Thyroid gland (tissue), 4 donors: Measurements from ENCODE around the gene UNC119. TPM values are rescaled to one million over a fixed set of nuclear protein-coding genes. Genes with fewer than 3 reads are reported as not detected.

Experiments used
- DNase-seq, 2 donors: peaks; one replicate each; pipeline ENCODE4 v3.0.0-alpha.2; 2019
- H3K27ac ChIP-seq, 3 donors: fragments of 200-600 bp; sonication (generic); 1 replicate in 2 of 3; 2 replicates in 1 of 3; pipeline ENCODE4 v1.5.1; 2016 to 2019; ENCODE audit warnings: mild to moderate bottlenecking in 1 of 3, moderate library complexity in 1 of 3
- H3K27me3 ChIP-seq: fragments of 200-600 bp; sonication (generic); one replicate; pipeline ENCODE4 v1.5.1; 2019
- H3K36me3 ChIP-seq, 2 donors: fragments of 200-600 bp; sonication (generic); one replicate each; pipeline ENCODE4 v1.5.1; 2016 to 2019
- H3K4me1 ChIP-seq, 2 donors: fragments of 200-600 bp; sonication (generic); one replicate each; pipeline ENCODE4 v1.5.1; 2017 to 2019
- H3K4me3 ChIP-seq, 3 donors: fragments of 200-600 bp; sonication (generic); replicated peaks in 1 of 3; 1 replicate in 2 of 3; 2 replicates in 1 of 3; pipeline ENCODE4 v1.5.1; 2016; ENCODE audit warnings: mild to moderate bottlenecking in 1 of 3
- H3K9me3 ChIP-seq: fragments of 200-600 bp; sonication (generic); one replicate; pipeline ENCODE4 v1.5.1; 2017
- CTCF ChIP-seq, 6 experiments: fragments of 200-600 bp in 3 of 6; fragments of 450-650 bp in 3 of 6; sonication (generic) in 3 of 6; IDR thresholded peaks; one replicate each; pipeline ENCODE4 v1.5.1; 2016 to 2019; ENCODE audit warnings: antibody characterized with exemption in 6 of 6, mild to moderate bottlenecking in 2 of 6, inconsistent platforms in 1 of 6, moderate library complexity in 1 of 6
- POLR2A ChIP-seq, 2 donors: fragments of 450-650 bp; IDR thresholded peaks; one replicate each; pipeline ENCODE4 v1.6.1; 2017; ENCODE audit warnings: antibody characterized with exemption in 2 of 2, mild to moderate bottlenecking in 2 of 2, moderate library complexity in 1 of 2
- WGBS, 2 donors: methylation state at CpG; one replicate each; pipeline ENCODE4 v1.1.5; 2017; 5-methylcytosine and 5-hydroxymethylcytosine counted together
- intact Hi-C: fragments of 100-400 bp; cut with DNase I; formaldehyde crosslinking; loops from one replicate; pipeline ENCODE4 v1.15.1; 2023
- total RNA-seq, 4 donors: library from RNA; depleted of rRNA; stranded (reverse); fragments of >200 nt; gene quantifications; one replicate each; pipeline ENCODE4 v1.2.3, GENCODE V29; 2016

The UNC119 gene
- total RNA-seq, 4 donors from 2014 or later = 29.8 to 43.9 (median 36.0) TPM

- WGBS, 2 donors = 87 to 97% methylated on average over 3 of the region's 3 CpGs
- Histone ChIP-seq H3K4me3 (no peak overlapping the region), H3K27ac (no peak overlapping the region), H3K36me3 (peaks cover 11 to 13% of the 10 kb centered on the region in 2 donors), H3K27me3 (no peaks in the 10 kb centered on the region), H3K4me1 (peaks cover 0 to 3% of the 10 kb centered on the region in 2 donors), H3K9me3 (no peaks in the 10 kb centered on the region)
- intact Hi-C loops = no loop called here
- no peak for DNase-seq
- TF ChIP-seq CTCF (IDR thresholded peaks at IDR 0.05) (no peak), POLR2A (IDR thresholded peaks at IDR 0.05) (no peak)
These were observed 28.5 kb upstream of the UNC119 start for GRCh38 chr17:28580959-28581358.

GRCh38 chr17:28579526-28579925 lies 27.1 kb upstream of the UNC119 start:
- Histone ChIP-seq H3K27me3 (no peaks in the 10 kb centered on the region), H3K9me3 (no peaks in the 10 kb centered on the region), H3K36me3 (peaks cover 0 to 9% of the 10 kb centered on the region in 2 donors), H3K27ac (no peak overlapping the region), H3K4me1 (peaks cover 0 to 3% of the 10 kb centered on the region in 2 donors), H3K4me3 (no peak overlapping the region)
- TF ChIP-seq CTCF (IDR thresholded peaks at IDR 0.05) (no peak), POLR2A (IDR thresholded peaks at IDR 0.05) (no peak)
- no peak for DNase-seq
- intact Hi-C loops = no loop called here
- WGBS, 2 donors = 73 to 88% methylated on average over 4 of the region's 4 CpGs

GRCh38 chr17:28578246-28579195 lies 26.1 kb upstream of the UNC119 start:
- Histone ChIP-seq H3K27ac (no peak overlapping the region), H3K36me3 (peaks cover 0 to 4% of the 10 kb centered on the region in 2 donors), H3K27me3 (no peaks in the 10 kb centered on the region), H3K4me3 (no peak overlapping the region), H3K9me3 (no peaks in the 10 kb centered on the region), H3K4me1 (peaks cover 0 to 3% of the 10 kb centered on the region in 2 donors)
- 97 to 98% methylated on average over 8 of the region's 8 CpGs for WGBS, 2 donors
- no peak for DNase-seq
- TF ChIP-seq POLR2A (IDR thresholded peaks at IDR 0.05) (no peak), CTCF (IDR thresholded peaks at IDR 0.05) (no peak)
- intact Hi-C loops = no loop called here

- intact Hi-C loops = no loop called here
- H3K9me3 ChIP-seq = no peaks in the 10 kb centered on the region
- H3K27me3 ChIP-seq = no peaks in the 10 kb centered on the region
- H3K4me3 ChIP-seq = no peak overlapping the region
- no peak overlapping the region for H3K27ac ChIP-seq
- no peak for DNase-seq
- H3K4me1 ChIP-seq = peaks cover under 1 to 4% of the 10 kb centered on the region in 2 donors
- 93 to 97% methylated on average over 3 of the region's 3 CpGs for WGBS, 2 donors
- TF ChIP-seq CTCF (IDR thresholded peaks at IDR 0.05) (no peak), POLR2A (IDR thresholded peaks at IDR 0.05) (no peak)
- H3K36me3 ChIP-seq = no peaks in the 10 kb centered on the region
These were observed 25.0 kb upstream of the UNC119 start for GRCh38 chr17:28577466-28577824.
